Bone marrow (tissue), 2 donors: ENCODE results near the gene SNTA1.
"Not testable (repeated sequence)": the region's sequence is repeated elsewhere in the genome, so short reads cannot be mapped to it uniquely, and the experiment has no call there.

ENCODE experiments used
- DNase-seq, 2 donors: peaks; one replicate each; lab custom pipeline; 2025; lab: John Stamatoyannopoulos, UW

Gene SNTA1

GRCh38 chr20:33393609-33394008 is 50.0 kb downstream of the SNTA1 start:
- DNase-seq: no peak

- DNase-seq: no peak
These were observed 51.7 kb downstream of the SNTA1 start for GRCh38 chr20:33391722-33392415.

- not testable (repeated sequence) for DNase-seq
These were observed 54.2 kb downstream of the SNTA1 start for GRCh38 chr20:33389326-33389725.

GRCh38 chr20:33388268-33388667 is 55.3 kb downstream of the SNTA1 start:
- DNase-seq: no peak

GRCh38 chr20:33387177-33387576 is 56.4 kb downstream of the SNTA1 start:
- DNase-seq: no peak

GRCh38 chr20:33386673-33387072 is 56.9 kb downstream of the SNTA1 start:
- DNase-seq: no peak

- DNase-seq: no peak
These were observed 66.2 kb downstream of the SNTA1 start for GRCh38 chr20:33377366-33377765.

- DNase-seq: no peak
These were observed 69.6 kb downstream of the SNTA1 start for GRCh38 chr20:33373735-33374605.

GRCh38 chr20:33372993-33373441 is 70.5 kb downstream of the SNTA1 start:
- DNase-seq: no peak

GRCh38 chr20:33370291-33370690 is 73.3 kb downstream of the SNTA1 start:
- DNase-seq: no peak

- no peak for DNase-seq
These were observed 80.7 kb downstream of the SNTA1 start for GRCh38 chr20:33362898-33363297.

- no peak for DNase-seq
These were observed 83.9 kb downstream of the SNTA1 start for GRCh38 chr20:33359399-33360261.
